ENCODE measurements around the gene RCBTB1. TPM values are rescaled to one million over a fixed set of nuclear protein-coding genes. Genes with fewer than 3 reads are reported as not detected.

Gene RCBTB1
- total RNA-seq, 1 experiment from 2014 or later: 14.8 TPM

DNA sequence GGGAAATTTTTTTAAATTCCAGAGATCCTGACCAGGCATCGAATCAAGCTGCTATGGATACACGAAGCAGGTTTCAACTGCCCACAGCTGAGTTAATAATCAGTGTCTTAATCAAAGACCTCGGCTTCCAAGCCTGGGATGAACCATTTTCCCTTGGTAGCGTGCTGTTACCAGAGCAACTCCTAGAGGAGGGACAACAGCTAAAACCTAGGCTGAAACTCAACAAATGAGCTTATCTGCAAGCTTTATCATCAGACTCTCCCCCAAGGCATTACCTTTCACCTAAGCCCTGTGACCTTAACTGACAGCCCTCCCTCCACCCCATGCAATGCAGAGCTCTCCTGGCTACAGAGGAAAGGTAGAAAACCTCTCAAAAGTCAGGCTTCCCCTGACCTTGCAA, 39.7 kb downstream of the RCBTB1 start:
- H3K4me3 ChIP-seq (ENCODE audit: low read depth in 2 of 2, low read length in 2 of 2): no peak overlapping the region
- no peaks in the 10 kb centered on the region for H3K4me1 ChIP-seq (ENCODE audit: control insufficient read depth, insufficient read depth, low read length)
- TF ChIP-seq POLR2AphosphoS5 (IDR thresholded peaks at IDR 0.05; ENCODE audit: low read depth, low read length): no peak
- no peak for TF ChIP-seq TCF7L2 (IDR thresholded peaks at IDR 0.05; ENCODE audit: low read depth, low read length)
- TF ChIP-seq, protein P1, sequence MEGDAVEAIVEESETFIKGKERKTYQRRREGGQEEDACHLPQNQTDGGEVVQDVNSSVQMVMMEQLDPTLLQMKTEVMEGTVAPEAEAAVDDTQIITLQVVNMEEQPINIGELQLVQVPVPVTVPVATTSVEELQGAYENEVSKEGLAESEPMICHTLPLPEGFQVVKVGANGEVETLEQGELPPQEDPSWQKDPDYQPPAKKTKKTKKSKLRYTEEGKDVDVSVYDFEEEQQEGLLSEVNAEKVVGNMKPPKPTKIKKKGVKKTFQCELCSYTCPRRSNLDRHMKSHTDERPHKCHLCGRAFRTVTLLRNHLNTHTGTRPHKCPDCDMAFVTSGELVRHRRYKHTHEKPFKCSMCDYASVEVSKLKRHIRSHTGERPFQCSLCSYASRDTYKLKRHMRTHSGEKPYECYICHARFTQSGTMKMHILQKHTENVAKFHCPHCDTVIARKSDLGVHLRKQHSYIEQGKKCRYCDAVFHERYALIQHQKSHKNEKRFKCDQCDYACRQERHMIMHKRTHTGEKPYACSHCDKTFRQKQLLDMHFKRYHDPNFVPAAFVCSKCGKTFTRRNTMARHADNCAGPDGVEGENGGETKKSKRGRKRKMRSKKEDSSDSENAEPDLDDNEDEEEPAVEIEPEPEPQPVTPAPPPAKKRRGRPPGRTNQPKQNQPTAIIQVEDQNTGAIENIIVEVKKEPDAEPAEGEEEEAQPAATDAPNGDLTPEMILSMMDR (IDR thresholded peaks at IDR 0.05): no peak
- no peak for TF ChIP-seq SIN3A (IDR thresholded peaks at IDR 0.05; ENCODE audit: borderline replicate concordance, insufficient read depth, low read depth, low read length)
- ATAC-seq: no peak
- H3K36me3 ChIP-seq (ENCODE audit: control insufficient read depth, insufficient read depth, low read length): no peaks in the 10 kb centered on the region; the same call in 1 of the 2 replicates
- no peaks in the 10 kb centered on the region for H3K27me3 ChIP-seq (ENCODE audit: control insufficient read depth, insufficient read depth, low read length)
- no peak overlapping the region for H3K27ac ChIP-seq (ENCODE audit: low read length)
- intact Hi-C loops (cut with micrococcal nuclease; ENCODE audit: unreplicated experiment) (no loop called here), in situ Hi-C loops (cut with HindIII; ENCODE audit: low pct_unique_long_range_greater_than_20kb, low sequenced_read_pairs) (no loop called here)
- no peak for DNase-seq (ENCODE audit: low read depth, low spot score)
- no TSS peak for BruUV-seq (replicated peaks)
- ChIA-PET POLR2A (no interaction called here), CTCF (no interaction called here)
- no peaks in the 10 kb centered on the region for H3K9me3 ChIP-seq (ENCODE audit: control insufficient read depth, insufficient read depth, low read depth, low read length)

DNA sequence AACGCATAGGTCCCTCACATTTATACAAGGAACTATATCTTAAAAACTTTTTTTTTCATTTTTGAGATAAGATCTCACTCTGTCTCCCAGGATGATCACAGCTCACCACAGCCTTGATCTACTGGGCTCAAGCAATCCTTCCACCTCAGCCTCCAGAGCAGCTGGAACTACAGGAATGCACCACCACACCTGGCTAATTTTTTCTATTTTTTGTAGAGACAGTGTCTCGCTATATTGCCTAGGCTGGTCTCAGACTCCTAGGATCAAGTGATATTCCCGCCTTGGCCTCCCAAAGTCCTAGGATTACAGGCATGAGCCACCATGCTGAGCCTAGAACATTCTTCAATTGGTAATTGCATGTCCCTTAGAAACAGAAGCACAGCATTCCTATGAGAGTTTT, 41.7 kb downstream of the RCBTB1 start:
- ChIA-PET POLR2A (no interaction called here), CTCF (no interaction called here)
- no peaks in the 10 kb centered on the region for H3K4me1 ChIP-seq (ENCODE audit: control insufficient read depth, insufficient read depth, low read length)
- TF ChIP-seq, protein P1 (IDR thresholded peaks at IDR 0.05): no peak
- TF ChIP-seq, protein P2, sequence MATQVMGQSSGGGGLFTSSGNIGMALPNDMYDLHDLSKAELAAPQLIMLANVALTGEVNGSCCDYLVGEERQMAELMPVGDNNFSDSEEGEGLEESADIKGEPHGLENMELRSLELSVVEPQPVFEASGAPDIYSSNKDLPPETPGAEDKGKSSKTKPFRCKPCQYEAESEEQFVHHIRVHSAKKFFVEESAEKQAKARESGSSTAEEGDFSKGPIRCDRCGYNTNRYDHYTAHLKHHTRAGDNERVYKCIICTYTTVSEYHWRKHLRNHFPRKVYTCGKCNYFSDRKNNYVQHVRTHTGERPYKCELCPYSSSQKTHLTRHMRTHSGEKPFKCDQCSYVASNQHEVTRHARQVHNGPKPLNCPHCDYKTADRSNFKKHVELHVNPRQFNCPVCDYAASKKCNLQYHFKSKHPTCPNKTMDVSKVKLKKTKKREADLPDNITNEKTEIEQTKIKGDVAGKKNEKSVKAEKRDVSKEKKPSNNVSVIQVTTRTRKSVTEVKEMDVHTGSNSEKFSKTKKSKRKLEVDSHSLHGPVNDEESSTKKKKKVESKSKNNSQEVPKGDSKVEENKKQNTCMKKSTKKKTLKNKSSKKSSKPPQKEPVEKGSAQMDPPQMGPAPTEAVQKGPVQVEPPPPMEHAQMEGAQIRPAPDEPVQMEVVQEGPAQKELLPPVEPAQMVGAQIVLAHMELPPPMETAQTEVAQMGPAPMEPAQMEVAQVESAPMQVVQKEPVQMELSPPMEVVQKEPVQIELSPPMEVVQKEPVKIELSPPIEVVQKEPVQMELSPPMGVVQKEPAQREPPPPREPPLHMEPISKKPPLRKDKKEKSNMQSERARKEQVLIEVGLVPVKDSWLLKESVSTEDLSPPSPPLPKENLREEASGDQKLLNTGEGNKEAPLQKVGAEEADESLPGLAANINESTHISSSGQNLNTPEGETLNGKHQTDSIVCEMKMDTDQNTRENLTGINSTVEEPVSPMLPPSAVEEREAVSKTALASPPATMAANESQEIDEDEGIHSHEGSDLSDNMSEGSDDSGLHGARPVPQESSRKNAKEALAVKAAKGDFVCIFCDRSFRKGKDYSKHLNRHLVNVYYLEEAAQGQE (IDR thresholded peaks at IDR 0.05; ENCODE audit: insufficient read depth in 1 of 2, low read depth in 2 of 2, low read length in 1 of 2): no peak
- TF ChIP-seq TCF7L2 (IDR thresholded peaks at IDR 0.05; ENCODE audit: low read depth, low read length) (no peak), SIN3A (IDR thresholded peaks at IDR 0.05; ENCODE audit: borderline replicate concordance, insufficient read depth, low read depth, low read length) (no peak), POLR2AphosphoS5 (IDR thresholded peaks at IDR 0.05; ENCODE audit: low read depth, low read length) (no peak)
- H3K27ac ChIP-seq (ENCODE audit: low read length): no peak overlapping the region
- H3K36me3 ChIP-seq (ENCODE audit: control insufficient read depth, insufficient read depth, low read length): no peaks in the 10 kb centered on the region; the same call in 1 of the 2 replicates
- ATAC-seq (no peak), DNase-seq (ENCODE audit: low read depth, low spot score) (no peak)
- no peaks in the 10 kb centered on the region for H3K27me3 ChIP-seq (ENCODE audit: control insufficient read depth, insufficient read depth, low read length)
- no peaks in the 10 kb centered on the region for H3K9me3 ChIP-seq (ENCODE audit: control insufficient read depth, insufficient read depth, low read depth, low read length)
- H3K4me3 ChIP-seq (ENCODE audit: low read depth in 2 of 2, low read length in 2 of 2): no peak overlapping the region
- BruUV-seq (replicated peaks): no TSS peak
- in situ Hi-C loops (cut with HindIII; ENCODE audit: low pct_unique_long_range_greater_than_20kb, low sequenced_read_pairs) (no loop called here), intact Hi-C loops (cut with micrococcal nuclease; ENCODE audit: unreplicated experiment) (no loop called here)
